ENCODE measurements around the gene PPEF2. TPM values are rescaled to one million over a fixed set of nuclear protein-coding genes. Genes with fewer than 3 reads are reported as not detected.
"Not testable (repeated sequence)": the region's sequence is repeated elsewhere in the genome, so short reads cannot be mapped to it uniquely, and the experiment has no call there.

Gene PPEF2
- total RNA-seq, 1 donor from 2014 or later, result 0.22 TPM

DNA sequence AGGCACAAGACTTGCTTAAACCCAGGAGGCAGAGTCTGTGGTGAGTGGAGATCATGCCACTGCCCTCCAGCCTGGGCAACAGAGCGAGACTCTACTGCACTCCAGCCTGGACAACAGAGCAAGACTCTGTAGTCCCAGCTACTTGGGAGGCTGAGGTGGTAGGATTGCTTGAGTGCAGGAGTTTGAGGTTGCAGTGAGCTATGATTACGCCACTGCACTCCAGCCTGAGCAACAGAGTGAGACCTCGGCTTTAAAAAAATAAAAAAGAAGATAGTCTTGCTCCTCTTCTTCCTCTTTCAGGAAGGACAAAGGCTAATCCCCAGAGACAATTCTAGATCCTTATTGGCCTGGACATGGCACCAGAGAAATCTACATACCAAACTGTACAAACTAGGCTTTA is 5.7 kb upstream of the PPEF2 start:
- ATAC-seq, result no peak
- intact Hi-C loops (cut with DNase I), result no loop called here
- no peak for DNase-seq (ENCODE audit: low spot score)

DNA sequence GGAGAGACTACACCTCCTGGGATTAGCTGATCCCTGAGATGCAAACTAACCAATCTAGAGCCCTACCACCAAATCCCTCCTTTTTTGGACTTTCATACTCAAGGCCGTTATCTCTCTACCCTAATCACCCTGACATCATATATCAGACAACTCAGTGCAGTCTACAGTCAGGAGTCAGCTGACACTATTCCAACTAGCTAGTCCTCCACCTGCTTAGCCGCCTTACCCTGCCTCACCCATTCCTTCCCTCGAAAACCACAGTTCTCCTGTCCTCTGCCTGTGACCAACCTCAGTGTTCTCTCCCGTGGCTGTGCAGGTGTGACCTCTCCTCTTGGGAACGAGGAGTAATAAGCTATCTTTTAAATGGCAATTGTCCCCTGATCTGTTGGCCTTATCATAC is 1.8 kb upstream of the PPEF2 start:
- ATAC-seq, result no peak
- DNase-seq (ENCODE audit: low spot score), result no peak
- intact Hi-C loops (cut with DNase I), result no loop called here

DNA sequence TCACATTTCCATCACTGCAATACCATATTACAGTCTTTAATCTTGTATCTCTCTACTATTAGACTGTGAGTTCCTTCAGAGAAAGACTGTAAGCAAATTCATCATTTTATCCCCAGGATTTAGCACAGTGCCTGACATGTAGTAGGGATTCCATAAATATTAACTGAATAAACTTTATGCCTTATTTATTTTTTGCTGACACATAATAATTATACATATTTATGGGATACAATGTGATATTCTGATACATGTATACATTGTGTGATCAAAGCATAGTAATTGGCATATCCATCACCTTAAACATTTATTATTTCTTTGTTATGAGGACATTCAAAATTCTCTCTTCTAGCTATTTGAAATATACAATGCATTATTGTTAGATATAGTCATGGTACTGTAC is 3.7 kb downstream of the PPEF2 start:
- no peak for ATAC-seq
- DNase-seq (ENCODE audit: low spot score), result no peak
- intact Hi-C loops (cut with DNase I), result no loop called here

DNA sequence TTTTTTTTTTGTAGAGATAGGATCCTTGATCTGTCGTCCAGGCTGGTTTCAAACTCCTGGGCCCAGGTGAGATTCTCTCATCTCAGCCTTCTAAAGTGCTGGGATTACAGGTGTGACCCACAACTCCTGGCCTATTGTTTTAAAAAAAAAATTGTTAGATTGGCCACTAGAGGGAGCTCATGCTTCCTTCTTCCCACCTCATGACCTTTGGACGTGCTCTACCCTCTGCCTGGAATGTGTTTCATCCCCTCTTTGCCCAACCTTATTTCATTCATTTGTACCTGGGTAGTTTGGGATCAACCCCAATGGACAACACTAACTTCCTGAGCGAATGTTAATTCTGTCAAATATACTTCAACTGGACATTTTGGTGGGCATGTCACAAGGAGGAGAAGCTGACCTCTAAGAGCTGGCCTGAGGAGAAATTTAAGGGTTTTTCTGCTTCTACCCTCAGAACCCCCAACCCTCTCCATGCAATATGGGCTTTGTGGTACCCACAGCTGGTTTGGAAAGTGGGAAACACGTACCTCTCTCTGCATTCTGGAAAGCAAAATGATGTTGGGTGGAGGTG is 6.4 kb downstream of the PPEF2 start:
- DNase-seq (ENCODE audit: low spot score) (no peak), ATAC-seq (peak; percentile 26)
- intact Hi-C loops (cut with DNase I), result no loop called here

DNA sequence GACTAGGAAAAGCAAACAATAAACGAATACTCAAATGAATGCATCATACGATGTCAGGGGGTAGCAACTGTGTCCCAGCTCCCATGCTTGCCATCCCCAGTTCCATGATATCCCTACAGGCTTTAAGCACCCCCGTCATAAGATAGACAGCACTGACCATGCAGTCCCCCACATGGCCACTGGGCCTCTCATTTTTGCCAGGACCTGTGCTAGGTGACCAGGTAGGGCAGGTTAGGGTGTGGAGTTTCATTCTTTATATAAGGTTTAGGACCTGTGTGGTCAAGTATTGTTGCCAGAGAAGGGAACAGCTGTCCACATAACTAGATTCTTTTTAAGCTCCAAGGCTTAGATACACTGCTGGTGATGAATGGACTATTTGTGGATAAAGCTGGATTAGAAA is 9.7 kb downstream of the PPEF2 start:
- intact Hi-C loops (cut with DNase I), result no loop called here

DNA sequence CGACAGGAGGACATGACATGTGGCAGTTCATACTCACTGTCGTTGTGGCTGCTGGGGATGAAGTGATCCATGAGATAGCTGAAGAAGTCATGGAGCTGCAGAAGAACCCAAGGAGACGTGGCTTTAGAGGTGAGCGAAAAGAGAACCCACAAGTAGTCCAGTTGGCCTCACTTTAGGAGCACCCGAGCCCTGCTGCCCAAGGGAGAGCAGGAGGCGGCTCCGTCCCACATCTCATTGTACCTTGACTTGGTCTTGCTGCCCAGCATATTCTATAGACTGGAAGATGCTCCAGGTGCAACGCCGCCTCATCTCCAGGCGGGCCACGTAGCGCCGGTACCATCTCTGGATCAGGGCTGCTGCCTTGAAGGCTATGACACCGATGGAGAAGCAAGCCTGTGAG is 10.6 kb downstream of the PPEF2 start:
- intact Hi-C loops (cut with DNase I), result no loop called here
- no peak for ATAC-seq

More for the DNA sequence above, 9.7 kb downstream of the PPEF2 start:
- ATAC-seq (no peak), DNase-seq (ENCODE audit: low spot score) (no peak)

DNA sequence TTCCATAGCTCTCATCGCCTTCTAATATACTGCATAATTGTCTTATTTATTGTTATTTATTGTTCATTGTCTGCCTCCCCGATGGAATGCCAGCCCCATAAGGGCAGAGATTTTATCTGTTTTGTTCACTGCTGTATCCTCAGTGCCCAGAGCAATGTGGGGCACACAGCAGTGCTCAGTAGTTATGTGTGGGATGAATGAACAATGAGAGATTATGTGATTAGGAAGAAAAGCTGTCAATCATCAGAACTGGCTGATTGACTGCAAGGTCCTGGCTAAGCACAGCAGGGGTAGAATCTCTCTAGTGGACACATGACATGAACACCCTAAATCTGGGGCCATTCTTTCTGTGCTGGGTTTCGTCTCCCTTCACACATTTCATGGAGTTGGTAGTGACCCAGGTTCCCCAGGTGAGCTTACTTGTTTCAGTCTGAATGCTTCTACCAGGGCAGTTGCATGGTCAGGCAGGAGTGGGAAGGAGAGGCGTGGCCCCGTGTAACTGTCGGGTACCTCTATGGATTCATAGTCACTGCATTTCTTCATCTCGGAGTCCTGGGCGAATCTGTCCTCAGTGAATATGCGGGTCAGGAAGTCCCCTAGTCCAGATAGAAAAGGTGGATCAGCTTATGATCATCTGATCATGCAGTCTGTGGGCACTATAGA is 12.6 kb downstream of the PPEF2 start:
- ATAC-seq (no peak), DNase-seq (ENCODE audit: low spot score) (no peak)
- intact Hi-C loops (cut with DNase I), result no loop called here

More for the DNA sequence above, 10.6 kb downstream of the PPEF2 start:
- DNase-seq (ENCODE audit: low spot score), result no peak

DNA sequence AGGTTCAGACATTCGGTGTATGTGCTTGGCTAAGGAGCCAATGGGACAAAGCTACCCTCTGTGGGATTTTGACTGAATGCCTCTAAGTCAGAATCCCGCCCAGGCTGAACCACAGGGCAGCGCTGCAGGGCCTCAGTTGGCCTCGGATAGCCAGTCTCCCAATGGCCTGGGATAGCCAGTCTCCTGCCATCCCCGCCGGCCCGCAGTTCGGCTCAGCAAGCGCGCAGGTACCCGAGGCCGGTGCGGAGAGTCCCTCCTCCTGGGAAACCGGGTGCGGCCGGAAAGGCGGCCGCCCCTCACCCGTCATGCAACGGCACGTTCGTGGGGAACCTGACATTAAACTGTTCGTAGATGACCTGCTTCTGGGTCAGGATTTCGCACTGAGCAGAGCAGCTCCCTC is 16.1 kb downstream of the PPEF2 start:
- intact Hi-C loops (cut with DNase I), result no loop called here
- DNase-seq (ENCODE audit: low spot score) (no peak), ATAC-seq (no peak)

DNA sequence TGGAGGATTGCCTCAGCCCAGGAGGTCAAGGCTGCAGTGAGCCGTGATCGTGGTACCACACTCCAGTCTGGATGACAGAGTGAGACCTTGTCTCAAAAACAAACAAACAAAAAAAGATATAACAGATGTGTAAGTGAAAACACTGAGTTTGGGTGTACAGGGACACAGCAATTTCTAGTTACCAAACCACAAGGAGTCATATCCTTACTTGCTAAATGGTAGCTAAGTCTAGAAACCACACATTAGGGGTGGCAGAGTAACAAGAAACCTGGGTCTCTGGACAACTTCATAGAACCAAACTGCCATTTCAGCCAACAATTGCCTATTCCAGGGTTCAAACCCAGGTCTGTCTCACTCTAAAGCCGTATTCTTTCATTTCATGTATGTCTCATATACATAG is 20.8 kb downstream of the PPEF2 start:
- no peak for DNase-seq (ENCODE audit: low spot score)
- intact Hi-C loops (cut with DNase I), result no loop called here
- no peak for ATAC-seq

DNA sequence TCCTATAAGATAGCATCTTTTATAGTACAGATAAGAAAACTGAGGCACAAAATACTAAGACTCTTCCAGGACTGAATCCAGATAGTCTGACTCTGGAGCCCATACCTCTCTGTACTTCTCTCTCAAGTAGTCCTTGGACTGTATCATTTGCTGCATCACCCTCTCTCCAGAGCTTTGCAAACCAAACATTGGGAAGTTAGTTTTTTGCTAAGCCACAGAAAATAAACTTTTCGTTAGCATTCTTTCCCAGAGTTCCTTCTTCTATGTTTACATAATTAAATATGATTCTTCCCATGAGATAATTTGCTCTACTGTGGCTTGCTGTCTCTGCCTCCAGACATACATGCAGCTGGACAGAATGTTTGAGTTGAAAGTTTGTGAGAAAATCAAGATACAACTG is 22.0 kb downstream of the PPEF2 start:
- intact Hi-C loops (cut with DNase I), result no loop called here
- ATAC-seq, result no peak
- no peak for DNase-seq (ENCODE audit: low spot score)

DNA sequence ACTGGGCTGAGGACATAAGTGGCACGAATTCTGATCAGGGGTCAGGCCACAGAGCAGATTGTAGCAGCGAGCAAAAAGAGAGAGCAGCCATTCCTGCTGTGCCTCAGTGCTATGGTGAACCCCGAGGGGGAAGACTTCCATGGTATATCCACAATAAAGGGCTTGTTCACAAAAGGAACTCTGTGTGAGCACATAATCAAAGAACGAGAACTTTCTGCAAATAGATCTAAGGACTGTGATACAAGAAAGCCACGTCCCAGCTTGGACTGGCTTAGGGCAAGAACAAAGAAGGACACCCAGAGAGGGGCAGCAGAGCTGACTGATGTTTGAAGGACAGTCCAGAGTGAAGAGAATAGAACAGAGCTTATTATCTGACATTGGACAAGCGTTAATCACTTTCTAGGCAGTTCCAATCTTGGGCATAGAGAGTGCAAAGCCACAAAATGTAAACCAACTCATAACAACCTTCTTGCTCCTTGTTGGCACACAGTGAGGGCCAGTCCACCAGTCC is 24.0 kb downstream of the PPEF2 start:
- ATAC-seq (no peak), DNase-seq (ENCODE audit: low spot score) (no peak)
- intact Hi-C loops (cut with DNase I), result no loop called here

DNA sequence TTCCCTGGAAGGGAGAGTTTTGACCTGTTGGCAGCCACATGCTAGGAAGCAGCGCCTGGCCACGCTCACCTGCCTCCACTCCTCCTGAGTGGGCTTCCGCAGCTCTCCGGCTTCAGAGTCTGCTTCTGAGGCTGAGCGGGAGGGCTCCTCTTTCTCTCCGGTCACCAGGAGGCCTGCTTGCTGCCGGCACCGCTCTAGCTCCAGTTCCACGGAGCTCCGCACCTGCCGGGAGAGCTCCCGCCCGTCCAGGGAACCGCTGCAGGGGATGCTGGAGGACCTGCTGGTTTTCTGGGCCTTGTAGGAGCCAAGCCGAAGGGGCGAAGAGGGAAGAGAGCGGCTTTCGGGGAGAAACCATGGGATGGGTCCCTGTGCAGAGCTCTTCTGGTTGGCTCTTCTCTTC is 26.0 kb downstream of the PPEF2 start:
- intact Hi-C loops (cut with DNase I), result no loop called here
- DNase-seq (ENCODE audit: low spot score) (no peak), ATAC-seq (no peak)

DNA sequence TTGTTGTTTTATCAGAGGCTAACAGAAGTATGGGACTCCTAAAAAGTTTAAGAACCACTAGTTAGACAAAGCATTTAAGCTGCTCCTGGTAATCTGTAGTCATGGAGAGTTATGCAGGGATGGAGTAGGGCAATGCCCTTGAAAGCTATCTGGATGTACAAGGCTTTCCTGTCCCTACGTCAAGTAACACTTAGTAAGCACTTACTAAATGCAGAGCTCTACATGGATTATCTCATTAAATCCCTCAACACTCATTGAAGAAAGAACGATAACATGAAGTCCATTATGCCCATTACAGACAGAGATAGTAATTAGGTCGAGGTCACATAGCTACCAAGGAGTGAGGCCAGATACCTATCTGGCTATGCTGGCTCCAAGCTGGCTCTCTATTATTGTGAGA is 33.2 kb downstream of the PPEF2 start:
- intact Hi-C loops (cut with DNase I), result no loop called here
- DNase-seq (ENCODE audit: low spot score) (no peak), ATAC-seq (no peak)

DNA sequence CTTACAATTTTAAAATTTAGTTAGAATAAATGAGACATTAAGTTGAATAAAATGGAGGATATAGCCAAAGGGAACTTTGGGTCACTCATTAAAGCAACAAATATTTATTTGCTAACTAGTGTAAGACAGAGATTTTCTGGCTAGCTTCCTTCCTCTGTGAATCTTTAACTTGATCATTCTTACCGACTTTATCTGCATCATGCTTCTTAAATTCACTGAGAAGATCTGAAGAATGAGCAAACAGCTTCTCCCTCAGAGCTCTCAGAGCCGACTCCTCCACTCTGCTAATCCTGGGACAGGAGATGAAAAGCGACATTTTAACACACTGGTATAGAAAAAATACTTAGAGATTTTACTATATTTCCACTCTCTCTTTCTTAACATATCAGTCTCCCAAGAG is 35.1 kb downstream of the PPEF2 start:
- DNase-seq (ENCODE audit: low spot score) (no peak), ATAC-seq (no peak)
- intact Hi-C loops (cut with DNase I), result no loop called here

DNA sequence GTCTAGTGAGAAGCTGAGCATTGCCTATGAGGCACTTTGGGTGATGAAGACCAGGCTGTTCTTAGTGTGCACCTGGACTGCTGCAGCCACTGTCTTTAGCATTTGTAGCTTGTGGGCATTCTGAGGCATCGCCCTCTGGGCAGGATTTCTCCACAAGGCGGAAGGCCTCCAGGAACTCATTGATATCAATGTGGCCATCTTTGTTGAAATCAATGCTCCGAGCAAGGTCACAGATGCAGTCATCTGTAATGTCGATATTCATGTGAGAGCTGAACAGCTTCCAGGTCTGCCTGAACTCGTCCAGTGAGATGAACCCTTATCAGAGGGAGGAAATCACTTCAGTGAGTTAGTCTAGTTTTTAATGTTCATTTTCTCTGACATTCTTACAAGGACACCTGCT is 41.6 kb downstream of the PPEF2 start:
- intact Hi-C loops (cut with DNase I), result no loop called here
- ATAC-seq (no peak), DNase-seq (ENCODE audit: low spot score) (no peak)

DNA sequence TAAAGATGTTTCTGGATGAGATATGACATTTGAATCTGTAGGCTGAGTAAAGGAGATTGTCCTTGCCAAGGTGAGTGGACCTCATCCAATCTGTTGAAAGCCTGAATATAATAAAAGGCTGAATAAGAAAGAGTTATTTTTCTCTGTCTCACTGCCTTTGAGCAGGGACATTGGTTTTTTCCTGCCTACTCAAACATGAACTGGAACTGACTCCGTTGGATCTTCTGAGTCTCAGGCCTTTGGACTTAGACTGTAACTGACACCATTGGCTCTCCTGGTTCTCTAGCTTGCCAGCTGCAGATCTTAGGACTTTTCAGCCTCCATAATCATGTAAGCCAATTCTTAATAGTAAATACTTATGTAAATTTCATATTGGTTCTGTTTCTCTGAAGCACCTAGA is 43.5 kb downstream of the PPEF2 start:
- DNase-seq (ENCODE audit: low spot score) (no peak), ATAC-seq (no peak)
- intact Hi-C loops (cut with DNase I), result no loop called here

DNA sequence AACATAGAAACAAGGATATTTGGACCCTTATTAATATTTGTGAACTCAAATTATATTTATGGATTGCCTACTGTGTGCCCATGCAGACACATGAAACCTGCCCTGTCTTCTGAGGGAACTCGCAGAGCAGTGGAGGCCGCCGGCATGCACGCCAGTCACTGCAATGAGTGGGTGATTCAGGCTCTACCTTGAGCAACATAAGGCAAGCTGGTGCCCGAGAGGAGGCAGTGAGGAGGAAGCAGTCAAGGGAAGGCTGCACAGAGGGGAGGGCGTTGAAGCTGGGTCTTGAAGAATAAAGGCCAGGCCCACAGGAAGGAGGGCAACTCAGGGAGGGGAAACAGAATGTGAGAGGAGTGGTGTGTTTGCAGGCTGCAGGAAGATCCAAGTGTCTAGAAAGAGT is 52.8 kb downstream of the PPEF2 start:
- intact Hi-C loops (cut with DNase I), result no loop called here
- ATAC-seq (no peak), DNase-seq (ENCODE audit: low spot score) (no peak)

DNA sequence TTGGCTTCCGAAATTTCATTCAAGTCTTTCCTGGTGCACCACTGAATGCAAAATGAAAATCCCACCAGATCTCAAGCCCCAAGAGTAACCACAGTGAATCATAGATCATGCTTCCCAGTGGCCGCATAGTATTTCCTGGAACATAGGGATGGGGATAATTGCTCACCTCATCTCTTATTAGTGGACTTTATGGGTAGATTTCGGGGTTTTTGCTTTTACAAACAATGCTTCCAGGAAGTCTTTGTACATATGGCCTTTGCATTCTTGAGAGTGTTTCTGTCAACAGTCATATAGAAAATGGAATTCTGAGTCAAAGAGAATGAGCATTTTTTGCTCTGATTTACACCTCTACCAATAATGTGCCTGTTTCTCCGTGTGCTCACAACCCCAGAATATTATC is 53.4 kb downstream of the PPEF2 start:
- DNase-seq (ENCODE audit: low spot score), result no peak
- ATAC-seq, result no peak
- intact Hi-C loops (cut with DNase I), result no loop called here

DNA sequence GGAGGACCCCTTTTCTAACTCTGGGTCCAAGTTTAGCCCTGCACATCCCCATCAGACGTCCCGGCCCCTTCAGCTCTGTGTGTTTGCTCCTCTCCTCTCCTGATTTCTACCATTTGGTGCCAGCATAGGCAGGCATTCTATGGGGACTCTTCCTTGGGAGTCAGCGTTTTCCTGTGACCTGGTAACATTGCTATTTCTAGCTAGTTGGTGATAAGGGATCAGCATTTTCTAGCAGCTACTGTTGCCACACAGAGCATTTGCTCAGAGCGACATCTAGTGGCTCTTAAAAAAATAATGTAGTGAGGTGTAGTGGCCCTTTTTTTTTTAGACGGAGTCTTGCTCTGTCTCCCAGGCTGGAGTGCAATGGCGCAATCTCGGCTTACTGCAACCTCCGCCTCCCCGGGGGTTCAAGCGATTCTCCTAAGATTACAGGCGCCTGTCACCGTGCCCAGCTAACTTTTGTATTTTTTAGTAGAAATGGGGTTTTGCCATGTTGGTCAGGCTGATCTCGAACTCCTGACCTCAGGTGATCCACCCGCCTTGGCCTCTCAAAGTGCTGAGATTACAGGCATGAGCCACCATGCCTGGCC is 54.0 kb downstream of the PPEF2 start:
- DNase-seq (ENCODE audit: low spot score); intact Hi-C loops (cut with DNase I): not testable (repeated sequence)
- ATAC-seq, result peak; percentile 79

DNA sequence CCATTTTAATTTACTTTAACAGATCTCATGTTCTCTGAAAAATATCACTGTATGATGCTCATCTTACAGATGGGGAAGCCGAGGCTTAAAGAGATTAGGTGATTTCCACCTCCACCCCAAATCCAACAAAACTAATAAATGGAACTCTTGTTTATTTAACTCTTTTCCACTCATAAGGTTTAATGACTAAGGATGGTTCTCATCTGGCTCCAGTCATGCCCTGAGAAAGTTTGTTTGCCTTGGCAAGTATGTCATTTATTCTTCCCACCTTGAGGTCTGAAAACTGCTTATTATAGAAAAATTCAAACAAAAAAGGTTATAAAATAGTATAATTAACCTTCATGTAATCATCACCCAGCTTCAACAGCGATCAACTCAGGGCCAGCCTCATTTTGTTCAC is 56.3 kb downstream of the PPEF2 start:
- no peak for DNase-seq (ENCODE audit: low spot score)
- intact Hi-C loops (cut with DNase I), result no loop called here
- no peak for ATAC-seq

DNA sequence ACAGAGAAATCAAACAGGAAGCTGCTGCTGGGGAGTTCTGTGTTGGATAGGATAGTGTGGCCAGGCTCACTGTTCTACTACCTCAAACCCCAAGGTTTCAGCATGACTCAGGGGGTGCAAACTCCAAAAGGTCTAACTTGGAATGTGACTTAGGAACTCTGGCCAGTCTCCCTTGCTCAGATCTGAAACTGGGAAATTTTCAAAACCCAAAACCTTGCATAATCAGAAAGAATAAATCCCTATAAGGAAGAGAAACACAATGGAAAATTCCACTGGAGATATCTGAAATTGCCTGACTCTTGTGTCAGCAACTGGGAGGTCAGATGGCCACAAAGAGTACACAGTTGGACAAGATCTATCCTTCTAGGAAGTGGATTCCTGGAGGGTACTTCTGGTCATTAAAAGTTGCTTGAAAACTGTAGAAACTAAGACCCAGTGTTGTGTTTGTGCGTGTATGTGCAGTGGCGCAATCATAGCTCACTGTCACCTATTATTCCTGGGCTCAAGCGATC is 58.0 kb downstream of the PPEF2 start:
- intact Hi-C loops (cut with DNase I), result no loop called here
- ATAC-seq (peak; percentile 92), DNase-seq (ENCODE audit: low spot score) (no peak)

Data from sciatic nerve (tissue), 2 donors.